ENCODE measurements around the gene CCDC81. TPM values are rescaled to one million over a fixed set of nuclear protein-coding genes. Genes with fewer than 3 reads are reported as not detected.
"Not testable (repeated sequence)": the region's sequence is repeated elsewhere in the genome, so short reads cannot be mapped to it uniquely, and the experiment has no call there.

Gene CCDC81
- total RNA-seq, 1 donor from 2014 or later = 0.74 TPM

GRCh38 chr11:86431258-86431657, 56.6 kb downstream of the CCDC81 start:
- H3K27me3 Mint-ChIP-seq (ENCODE audit: unreplicated experiment) = no peaks in the 10 kb centered on the region
- no peak for DNase-seq
- H3K9me3 Mint-ChIP-seq (ENCODE audit: unreplicated experiment) = no peaks in the 10 kb centered on the region
- peaks cover 9% of the 10 kb centered on the region for H3K36me3 Mint-ChIP-seq (ENCODE audit: unreplicated experiment)
- no peak for TF ChIP-seq CTCF (IDR thresholded peaks at IDR 0.05; ENCODE audit: partially characterized antibody, unreplicated experiment)
- no peaks in the 10 kb centered on the region for H3K4me1 Mint-ChIP-seq (ENCODE audit: low read depth, unreplicated experiment)
- no peak overlapping the region for H3K4me3 Mint-ChIP-seq (ENCODE audit: unreplicated experiment)
- no peak overlapping the region for H3K27ac Mint-ChIP-seq (ENCODE audit: unreplicated experiment)

GRCh38 chr11:86433361-86434095, 58.8 kb downstream of the CCDC81 start:
- H3K36me3 Mint-ChIP-seq (ENCODE audit: unreplicated experiment); DNase-seq; H3K4me3 Mint-ChIP-seq (ENCODE audit: unreplicated experiment); H3K4me1 Mint-ChIP-seq (ENCODE audit: low read depth, unreplicated experiment); H3K27me3 Mint-ChIP-seq (ENCODE audit: unreplicated experiment); H3K9me3 Mint-ChIP-seq (ENCODE audit: unreplicated experiment); H3K27ac Mint-ChIP-seq (ENCODE audit: unreplicated experiment): not testable (repeated sequence)

GRCh38 chr11:86435711-86436110, 61.0 kb downstream of the CCDC81 start:
- Mint-ChIP-seq H3K27ac (ENCODE audit: unreplicated experiment) (no peak overlapping the region), H3K36me3 (ENCODE audit: unreplicated experiment) (peaks cover 5% of the 10 kb centered on the region)
- TF ChIP-seq CTCF (IDR thresholded peaks at IDR 0.05; ENCODE audit: partially characterized antibody, unreplicated experiment) = no peak

GRCh38 chr11:86438685-86439084, 64.0 kb downstream of the CCDC81 start:
- Mint-ChIP-seq H3K9me3 (ENCODE audit: unreplicated experiment) (no peaks in the 10 kb centered on the region), H3K4me1 (ENCODE audit: low read depth, unreplicated experiment) (no peaks in the 10 kb centered on the region), H3K36me3 (ENCODE audit: unreplicated experiment) (no peaks in the 10 kb centered on the region), H3K4me3 (ENCODE audit: unreplicated experiment) (no peak overlapping the region), H3K27me3 (ENCODE audit: unreplicated experiment) (no peaks in the 10 kb centered on the region), H3K27ac (ENCODE audit: unreplicated experiment) (no peak overlapping the region)
- no peak for DNase-seq
- TF ChIP-seq CTCF (IDR thresholded peaks at IDR 0.05; ENCODE audit: partially characterized antibody, unreplicated experiment) = no peak

More at GRCh38 chr11:86435711-86436110, 61.0 kb downstream of the CCDC81 start:
- Mint-ChIP-seq H3K27me3 (ENCODE audit: unreplicated experiment) (no peaks in the 10 kb centered on the region), H3K4me3 (ENCODE audit: unreplicated experiment) (no peak overlapping the region), H3K4me1 (ENCODE audit: low read depth, unreplicated experiment) (no peaks in the 10 kb centered on the region), H3K9me3 (ENCODE audit: unreplicated experiment) (no peaks in the 10 kb centered on the region)
- DNase-seq = no peak

GRCh38 chr11:86440305-86440716, 65.6 kb downstream of the CCDC81 start:
- no peak for TF ChIP-seq CTCF (IDR thresholded peaks at IDR 0.05; ENCODE audit: partially characterized antibody, unreplicated experiment)
- Mint-ChIP-seq H3K9me3 (ENCODE audit: unreplicated experiment) (no peaks in the 10 kb centered on the region), H3K4me3 (ENCODE audit: unreplicated experiment) (no peak overlapping the region), H3K4me1 (ENCODE audit: low read depth, unreplicated experiment) (no peaks in the 10 kb centered on the region), H3K36me3 (ENCODE audit: unreplicated experiment) (no peaks in the 10 kb centered on the region), H3K27me3 (ENCODE audit: unreplicated experiment) (no peaks in the 10 kb centered on the region), H3K27ac (ENCODE audit: unreplicated experiment) (no peak overlapping the region)
- DNase-seq = no peak

Measured in glutamatergic neuron (in vitro differentiated cells).